ENCODE measurements around the gene ELOVL5. TPM values are rescaled to one million over a fixed set of nuclear protein-coding genes. Genes with fewer than 3 reads are reported as not detected.

Gene ELOVL5
- total RNA-seq, 1 donor from 2014 or later, result 185 TPM

- H2AFZ ChIP-seq (replicated peaks), result no peak overlapping the region
- H3K4me1 ChIP-seq, result no peaks in the 10 kb centered on the region
- H3K27me3 ChIP-seq, result no peaks in the 10 kb centered on the region
- H3K27ac ChIP-seq, result no peak overlapping the region
- no peak for DNase-seq (ENCODE audit: low spot score)
- Mint-ChIP-seq H3K4me1 (no peaks in the 10 kb centered on the region), H3K27ac (no peak overlapping the region), H3K27me3 (ENCODE audit: insufficient read depth, low read depth) (peaks cover 2% of the 10 kb centered on the region), H3K4me3 (no peak overlapping the region), H3K36me3 (peaks cover 33% of the 10 kb centered on the region), H3K9me3 (no peaks in the 10 kb centered on the region)
- TF ChIP-seq EZH2phosphoT487 (IDR thresholded peaks at IDR 0.05) (no peak), EZH2 (IDR thresholded peaks at IDR 0.05) (no peak), CTCF (IDR thresholded peaks at IDR 0.05) (no peak)
- H3K4me2 ChIP-seq, result no peak overlapping the region
- H3K4me3 ChIP-seq, result no peak overlapping the region
- peaks cover 3% of the 10 kb centered on the region for H3K36me3 ChIP-seq
- no peaks in the 10 kb centered on the region for H3F3A ChIP-seq (ENCODE audit: low read depth)
- H3K9ac ChIP-seq, result no peak overlapping the region
- H3K79me2 ChIP-seq (ENCODE audit: low read depth), result no peaks in the 10 kb centered on the region
- no peaks in the 10 kb centered on the region for H3K9me3 ChIP-seq (ENCODE audit: low read depth)
- no peaks in the 10 kb centered on the region for H4K20me1 ChIP-seq (ENCODE audit: low read depth)
These were observed 91.2 kb downstream of the ELOVL5 start for GRCh38 chr6:53257533-53257932.

DNA sequence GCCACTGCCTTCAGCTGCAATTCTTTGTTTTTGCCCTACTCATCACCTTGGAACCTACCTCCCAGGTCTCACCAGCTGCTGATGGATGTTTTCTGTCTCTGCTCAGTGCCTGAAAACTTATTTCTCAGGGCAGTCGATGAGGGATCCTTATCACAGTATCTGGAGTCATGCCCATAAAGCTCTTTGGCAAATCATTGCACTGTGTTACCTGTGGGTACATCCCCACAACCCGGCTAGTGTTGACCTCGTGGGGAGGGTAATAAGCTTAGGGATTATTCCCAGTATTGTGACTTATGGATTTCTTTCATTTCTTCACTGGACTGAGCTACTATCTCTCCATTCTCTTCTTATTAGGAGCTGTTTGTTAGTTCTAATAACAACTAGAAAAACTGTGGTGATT is 91.7 kb downstream of the ELOVL5 start:
- peaks cover 2% of the 10 kb centered on the region for H3K27me3 Mint-ChIP-seq (ENCODE audit: insufficient read depth, low read depth)
- no peaks in the 10 kb centered on the region for H3K4me1 Mint-ChIP-seq
- Histone ChIP-seq H2AFZ (replicated peaks) (no peak overlapping the region), H3K4me1 (no peaks in the 10 kb centered on the region), H3K27me3 (no peaks in the 10 kb centered on the region), H3F3A (ENCODE audit: low read depth) (no peaks in the 10 kb centered on the region), H4K20me1 (ENCODE audit: low read depth) (no peaks in the 10 kb centered on the region), H3K4me2 (no peak overlapping the region), H3K36me3 (peaks cover 3% of the 10 kb centered on the region), H3K9me3 (ENCODE audit: low read depth) (no peaks in the 10 kb centered on the region), H3K79me2 (ENCODE audit: low read depth) (no peaks in the 10 kb centered on the region), H3K9ac (no peak overlapping the region), H3K27ac (no peak overlapping the region), H3K4me3 (no peak overlapping the region)
- TF ChIP-seq CTCF (IDR thresholded peaks at IDR 0.05) (no peak), EZH2phosphoT487 (IDR thresholded peaks at IDR 0.05) (no peak), EZH2 (IDR thresholded peaks at IDR 0.05) (no peak)
- no peak for DNase-seq (ENCODE audit: low spot score)
- H3K9me3 Mint-ChIP-seq, result no peaks in the 10 kb centered on the region
- no peak overlapping the region for H3K4me3 Mint-ChIP-seq
- H3K36me3 Mint-ChIP-seq, result peaks cover 31% of the 10 kb centered on the region
- H3K27ac Mint-ChIP-seq, result no peak overlapping the region

DNA sequence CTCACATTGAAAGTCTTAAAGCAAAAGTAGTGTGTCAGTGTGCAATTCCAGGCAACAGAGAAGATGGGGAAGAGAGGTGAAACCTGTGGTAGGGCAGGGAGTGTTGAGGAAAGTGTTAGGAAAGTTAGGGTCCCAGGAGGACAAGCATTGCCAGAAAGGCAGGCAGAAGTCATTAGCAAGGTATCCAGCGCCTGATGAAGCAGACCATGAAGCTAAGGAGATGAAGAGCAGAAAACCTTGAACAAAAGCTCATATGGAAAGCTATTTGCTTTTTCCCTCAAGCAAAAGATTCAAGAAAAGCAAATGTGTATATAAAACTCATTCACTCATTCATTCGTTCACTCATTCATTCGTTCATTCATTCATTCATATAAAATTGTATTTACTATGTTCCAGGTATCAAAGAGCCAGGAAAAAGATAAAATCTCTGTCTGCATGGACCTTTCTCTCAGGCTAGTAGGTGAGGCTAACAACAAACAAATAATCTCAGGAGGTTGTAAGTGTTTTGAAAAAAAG is 96.5 kb downstream of the ELOVL5 start:
- H3K9me3 Mint-ChIP-seq, result no peaks in the 10 kb centered on the region
- no peak overlapping the region for H2AFZ ChIP-seq (replicated peaks)
- H3K27ac Mint-ChIP-seq, result no peak overlapping the region
- H3K4me2 ChIP-seq, result no peak overlapping the region
- no peak for DNase-seq (ENCODE audit: low spot score)
- no peaks in the 10 kb centered on the region for H3K4me1 ChIP-seq
- H3K79me2 ChIP-seq (ENCODE audit: low read depth), result no peaks in the 10 kb centered on the region
- H3K36me3 Mint-ChIP-seq, result peaks cover 3% of the 10 kb centered on the region
- no peaks in the 10 kb centered on the region for H3K4me1 Mint-ChIP-seq
- H4K20me1 ChIP-seq (ENCODE audit: low read depth), result no peaks in the 10 kb centered on the region
- no peak overlapping the region for H3K4me3 ChIP-seq
- H3K27ac ChIP-seq, result no peak overlapping the region
- no peaks in the 10 kb centered on the region for H3K9me3 ChIP-seq (ENCODE audit: low read depth)
- TF ChIP-seq EZH2phosphoT487 (IDR thresholded peaks at IDR 0.05) (no peak), EZH2 (IDR thresholded peaks at IDR 0.05) (no peak), CTCF (IDR thresholded peaks at IDR 0.05) (no peak)
- H3K27me3 ChIP-seq, result no peaks in the 10 kb centered on the region
- H3K36me3 ChIP-seq, result no peaks in the 10 kb centered on the region
- peaks cover 2% of the 10 kb centered on the region for H3K27me3 Mint-ChIP-seq (ENCODE audit: insufficient read depth, low read depth)
- H3K4me3 Mint-ChIP-seq, result no peak overlapping the region
- H3F3A ChIP-seq (ENCODE audit: low read depth), result no peaks in the 10 kb centered on the region
- H3K9ac ChIP-seq, result no peak overlapping the region

Data from neural progenitor cell (in vitro differentiated cells).